Left lung (tissue), 10 donors: ENCODE data around the gene KYNU. TPM values are rescaled to one million over a fixed set of nuclear protein-coding genes. Genes with fewer than 3 reads are reported as not detected.

Experiments
- ATAC-seq: fragments of 200-7000 bp; cut with Tn5 transposase; one replicate; pipeline ENCODE4 v1.9.1; 2020; ENCODE audit warnings: moderate library complexity
- DNase-seq, 4 donors: peaks; one replicate each; pipeline ENCODE4 v3.0.0-alpha.2; 2013 to 2020
- H3K27ac ChIP-seq, 2 donors: fragments of 200-600 bp; sonication (generic) in 1 of 2; one replicate each; pipeline versions ENCODE4 v1.5.0 to v1.8.0; 2020 to 2021
- H3K27me3 ChIP-seq, 2 donors: fragments of 200-600 bp; sonication (generic) in 1 of 2; one replicate each; pipeline versions ENCODE4 v1.5.0 to v1.8.0; 2020 to 2021
- H3K36me3 ChIP-seq, 2 donors: fragments of 200-600 bp; sonication (generic) in 1 of 2; one replicate each; pipeline versions ENCODE4 v1.5.0 to v1.8.0; 2020 to 2021
- H3K4me1 ChIP-seq, 2 donors: fragments of 200-600 bp; one replicate each; pipeline ENCODE4 v1.8.0; 2021
- H3K4me3 ChIP-seq, 2 donors: fragments of 200-600 bp; sonication (generic) in 1 of 2; one replicate each; pipeline versions ENCODE4 v1.5.0 to v1.8.0; 2020 to 2021; ENCODE audit warnings: mild to moderate bottlenecking in 1 of 2
- H3K9me3 ChIP-seq, 2 donors: fragments of 200-600 bp; sonication (generic) in 1 of 2; one replicate each; pipeline versions ENCODE4 v1.5.0 to v1.8.0; 2020 to 2021
- CTCF ChIP-seq, 2 donors: fragments of 200-600 bp; sonication (generic) in 1 of 2; IDR thresholded peaks; one replicate each; pipeline versions ENCODE4 v1.5.0 to v1.8.0; 2021; ENCODE audit warnings: antibody characterized with exemption in 2 of 2
- intact Hi-C, 2 donors: fragments of 100-400 bp; cut with DNase I; formaldehyde crosslinking; loops; one replicate each; pipeline versions ENCODE4 v1.11.2 to v1.14.2; 2022
- polyA plus RNA-seq, 6 donors: library from polyadenylated mRNA; unstranded; fragments of 120-200 nt; gene quantifications; one replicate each; pipeline ENCODE4 v1.2.1, GENCODE V29; 2013; ENCODE audit not compliant: insufficient read length in 6 of 6
- total RNA-seq, 2 donors: library from RNA; stranded (reverse); fragmentation: NEBNext Ultra II Directional; extraction: Animal tissue kit (Norgen Biotek cat#: 25700); gene quantifications; one replicate each; pipeline ENCODE4 v1.2.1, GENCODE V29; 2021
- donor health status: DM: no; HTN: yes; CAD: no.
- donor health status: DM: no; HTN: no; CAD: no.

KYNU gene
- total and polyA plus RNA-seq, 8 donors: 0.72 to 29.7 (median 0.84) TPM

- DNase-seq (no peak), ATAC-seq (no peak)
- no peaks in the 10 kb centered on the region for H3K9me3 ChIP-seq
- H3K4me1 ChIP-seq: peaks cover 0 to 5% of the 10 kb centered on the region in 2 donors
- no peaks in the 10 kb centered on the region for H3K27me3 ChIP-seq
- no peaks in the 10 kb centered on the region for H3K36me3 ChIP-seq
- no peak overlapping the region for H3K27ac ChIP-seq
- intact Hi-C loops: loop anchor here in 1 of 2 donors (10.0 kb wide), 1 partner anchor 300 kb away; no protein-coding TSS in a partner anchor
- no peak overlapping the region for H3K4me3 ChIP-seq
- TF ChIP-seq CTCF (IDR thresholded peaks at IDR 0.05): no peak
Observed at GRCh38 chr2:142984657-142985056, 107.2 kb downstream of the KYNU start.

DNA sequence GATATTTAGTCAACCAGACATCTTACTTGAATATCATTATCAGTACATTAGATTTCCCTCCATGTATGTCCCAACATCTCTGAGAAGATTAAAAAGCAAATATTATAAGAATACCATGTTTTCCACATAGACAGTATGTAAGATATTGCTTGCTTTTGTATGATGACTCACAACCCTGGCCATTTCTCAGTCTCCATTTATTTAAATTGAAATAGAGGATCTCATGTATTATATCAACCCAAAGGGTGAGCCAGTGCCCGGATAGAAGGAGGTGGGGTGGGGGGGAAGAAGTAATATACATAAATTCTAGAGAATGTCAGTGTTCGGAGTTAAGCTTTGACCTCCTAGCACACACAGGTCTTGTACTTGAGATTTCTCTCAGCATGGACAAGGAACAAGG is 109.6 kb downstream of the KYNU start:
- intact Hi-C loops: loop anchor here in 1 of 2 donors (10.0 kb wide), 1 partner anchor 302 kb away; no protein-coding TSS in a partner anchor

DNA sequence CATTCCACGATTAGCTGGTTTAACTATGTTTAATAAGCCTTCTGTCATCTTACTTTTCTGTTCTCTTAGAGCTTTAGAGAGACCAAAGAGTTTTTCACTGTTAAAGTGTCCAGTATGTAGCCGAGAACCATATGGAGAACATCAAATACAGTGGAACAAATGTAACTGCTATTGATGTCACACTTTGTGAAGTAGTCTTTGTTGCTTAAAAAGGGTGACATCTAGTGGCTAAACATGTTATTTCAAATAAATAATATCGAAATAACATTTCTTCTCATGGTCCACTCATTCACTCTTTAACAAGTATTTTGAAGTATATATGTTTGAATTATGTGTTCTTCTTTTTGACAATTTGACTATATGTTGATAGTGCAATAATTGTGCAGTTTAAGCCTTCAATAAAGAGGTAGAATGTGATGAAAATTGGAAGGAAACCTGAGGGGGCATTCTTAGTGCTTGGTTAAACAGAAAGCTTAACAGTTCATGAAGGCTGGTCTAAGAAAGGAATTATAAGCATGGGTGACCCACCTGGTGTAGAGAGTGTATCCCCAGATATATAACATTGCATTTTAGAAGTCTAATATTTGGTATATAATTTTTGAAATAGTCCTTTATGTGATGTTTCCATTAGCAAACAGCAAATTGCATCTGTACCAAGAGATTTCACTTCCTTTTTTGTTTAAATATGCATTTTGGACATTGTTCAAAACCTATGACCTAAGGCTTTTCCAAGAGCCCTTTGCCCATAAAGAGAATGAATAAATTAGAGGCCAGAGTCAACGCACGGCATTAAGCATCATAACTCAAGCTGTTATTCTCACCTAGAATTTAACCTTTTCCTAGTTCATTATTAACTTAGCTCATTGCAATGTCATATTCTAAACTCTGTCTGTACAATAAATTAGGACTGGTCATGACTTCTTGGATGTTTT is 112.1 kb downstream of the KYNU start:
- Histone ChIP-seq H3K4me1 (peaks cover 0 to 5% of the 10 kb centered on the region in 2 donors), H3K27me3 (no peaks in the 10 kb centered on the region), H3K4me3 (no peak overlapping the region), H3K27ac (no peak overlapping the region), H3K36me3 (no peaks in the 10 kb centered on the region), H3K9me3 (no peaks in the 10 kb centered on the region)
- ATAC-seq (peak; percentile 70), DNase-seq (peak in 2 of 4 donors; percentile 71 to 85)
- intact Hi-C loops: loop anchor here in 1 of 2 donors (10.0 kb wide), 1 partner anchor 305 kb away; no protein-coding TSS in a partner anchor
- peak in 1 of 2 donors; percentile 52 for TF ChIP-seq CTCF (IDR thresholded peaks at IDR 0.05)

More for the DNA sequence above, 109.6 kb downstream of the KYNU start:
- no peak overlapping the region for H3K27ac ChIP-seq
- H3K36me3 ChIP-seq: no peaks in the 10 kb centered on the region
- no peak for DNase-seq
- H3K4me3 ChIP-seq: no peak overlapping the region
- no peak for ATAC-seq
- H3K9me3 ChIP-seq: no peaks in the 10 kb centered on the region
- H3K4me1 ChIP-seq: peaks cover 0 to 5% of the 10 kb centered on the region in 2 donors
- no peaks in the 10 kb centered on the region for H3K27me3 ChIP-seq
- no peak for TF ChIP-seq CTCF (IDR thresholded peaks at IDR 0.05)

- no peak for TF ChIP-seq CTCF (IDR thresholded peaks at IDR 0.05)
- Histone ChIP-seq H3K9me3 (no peaks in the 10 kb centered on the region), H3K4me3 (no peak overlapping the region), H3K4me1 (peaks cover 0 to 5% of the 10 kb centered on the region in 2 donors), H3K36me3 (no peaks in the 10 kb centered on the region), H3K27ac (no peak overlapping the region), H3K27me3 (no peaks in the 10 kb centered on the region)
- intact Hi-C loops: no loop called here
- ATAC-seq: no peak
- no peak for DNase-seq
Observed at GRCh38 chr2:142991295-142991694, 113.8 kb downstream of the KYNU start.

GRCh38 chr2:142992840-142993239 is 115.4 kb downstream of the KYNU start:
- Histone ChIP-seq H3K36me3 (no peaks in the 10 kb centered on the region), H3K4me1 (peaks cover 0 to 5% of the 10 kb centered on the region in 2 donors), H3K27me3 (no peaks in the 10 kb centered on the region), H3K9me3 (no peaks in the 10 kb centered on the region), H3K4me3 (no peak overlapping the region), H3K27ac (no peak overlapping the region)
- intact Hi-C loops: no loop called here
- DNase-seq: no peak
- TF ChIP-seq CTCF (IDR thresholded peaks at IDR 0.05): no peak
- no peak for ATAC-seq
